Measurements from ENCODE around the gene RAPGEF6.

DNA sequence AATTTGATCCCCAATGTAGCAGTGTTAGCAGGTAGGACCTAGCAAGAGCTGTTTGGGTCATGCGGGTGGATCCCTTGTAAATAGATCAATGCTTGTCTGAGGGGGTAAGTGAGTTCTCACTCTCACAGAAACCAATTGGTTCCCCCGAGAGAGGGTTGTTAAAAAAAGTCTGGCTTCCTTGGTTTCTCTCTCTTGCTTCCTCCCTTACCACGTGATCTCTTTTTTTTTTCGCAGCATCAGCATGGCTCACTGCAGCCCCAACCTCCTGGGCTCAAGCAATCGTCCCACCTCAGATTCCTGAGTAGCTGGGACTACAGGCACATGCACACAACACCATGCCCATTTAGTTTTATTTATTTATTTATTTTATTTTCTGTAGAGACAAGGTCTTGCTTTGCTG lies 26.4 kb downstream of the RAPGEF6 start:
- TF ChIP-seq PAX5 (IDR thresholded peaks at IDR 0.05; ENCODE audit: insufficient read depth, low read length, severe bottlenecking) = no peak
- no peak for TF ChIP-seq POLR2A (IDR thresholded peaks at IDR 0.05; ENCODE audit: low read depth, low read length)
